Measurements from ENCODE around the gene MAGI2.

Gene MAGI2

GRCh38 chr7:79334334-79334733 is 119.1 kb downstream of the MAGI2 start:
- Mint-ChIP-seq H3K27me3 (ENCODE audit: low read depth) (no peaks in the 10 kb centered on the region), H3K4me1 (ENCODE audit: low read depth) (no peaks in the 10 kb centered on the region), H3K4me3 (no peak overlapping the region), H3K36me3 (ENCODE audit: low read depth) (no peaks in the 10 kb centered on the region), H3K9me3 (no peaks in the 10 kb centered on the region), H3K27ac (no peak overlapping the region)
- no peak for DNase-seq (ENCODE audit: low spot score)

- Mint-ChIP-seq H3K4me1 (ENCODE audit: low read depth) (no peaks in the 10 kb centered on the region), H3K4me3 (no peak overlapping the region), H3K9me3 (no peaks in the 10 kb centered on the region), H3K27me3 (ENCODE audit: low read depth) (no peaks in the 10 kb centered on the region), H3K27ac (no peak overlapping the region), H3K36me3 (ENCODE audit: low read depth) (no peaks in the 10 kb centered on the region)
- no peak for DNase-seq (ENCODE audit: low spot score)
Observed at GRCh38 chr7:79332091-79332490, 121.4 kb downstream of the MAGI2 start.

- Mint-ChIP-seq H3K4me3 (no peak overlapping the region), H3K27ac (no peak overlapping the region), H3K27me3 (ENCODE audit: low read depth) (no peaks in the 10 kb centered on the region), H3K36me3 (ENCODE audit: low read depth) (no peaks in the 10 kb centered on the region), H3K9me3 (no peaks in the 10 kb centered on the region), H3K4me1 (ENCODE audit: low read depth) (no peaks in the 10 kb centered on the region)
- no peak for DNase-seq (ENCODE audit: low spot score)
Observed at GRCh38 chr7:79329464-79329863, 124.0 kb downstream of the MAGI2 start.

GRCh38 chr7:79320741-79321473 is 132.6 kb downstream of the MAGI2 start:
- Mint-ChIP-seq H3K36me3 (ENCODE audit: low read depth) (no peaks in the 10 kb centered on the region), H3K4me1 (ENCODE audit: low read depth) (no peaks in the 10 kb centered on the region), H3K9me3 (no peaks in the 10 kb centered on the region), H3K4me3 (no peak overlapping the region), H3K27me3 (ENCODE audit: low read depth) (no peaks in the 10 kb centered on the region), H3K27ac (no peak overlapping the region)
- no peak for DNase-seq (ENCODE audit: low spot score)

- Mint-ChIP-seq H3K4me3 (no peak overlapping the region), H3K27me3 (ENCODE audit: low read depth) (no peaks in the 10 kb centered on the region), H3K36me3 (ENCODE audit: low read depth) (no peaks in the 10 kb centered on the region), H3K4me1 (ENCODE audit: low read depth) (no peaks in the 10 kb centered on the region), H3K27ac (no peak overlapping the region), H3K9me3 (no peaks in the 10 kb centered on the region)
- no peak for DNase-seq (ENCODE audit: low spot score)
Observed at GRCh38 chr7:79319369-79319768, 134.1 kb downstream of the MAGI2 start.

- Mint-ChIP-seq H3K4me1 (ENCODE audit: low read depth) (no peaks in the 10 kb centered on the region), H3K36me3 (ENCODE audit: low read depth) (no peaks in the 10 kb centered on the region), H3K9me3 (no peaks in the 10 kb centered on the region), H3K27me3 (ENCODE audit: low read depth) (no peaks in the 10 kb centered on the region), H3K27ac (no peak overlapping the region), H3K4me3 (no peak overlapping the region)
- no peak for DNase-seq (ENCODE audit: low spot score)
Observed at GRCh38 chr7:79317728-79318127, 135.7 kb downstream of the MAGI2 start.

GRCh38 chr7:79312022-79312421 is 141.4 kb downstream of the MAGI2 start:
- no peaks in the 10 kb centered on the region for H3K27me3 Mint-ChIP-seq (ENCODE audit: low read depth)
- H3K4me1 Mint-ChIP-seq (ENCODE audit: low read depth): no peaks in the 10 kb centered on the region
- no peak overlapping the region for H3K4me3 Mint-ChIP-seq
- no peak overlapping the region for H3K27ac Mint-ChIP-seq
- no peak for DNase-seq (ENCODE audit: low spot score)
- H3K9me3 Mint-ChIP-seq: no peaks in the 10 kb centered on the region
- no peaks in the 10 kb centered on the region for H3K36me3 Mint-ChIP-seq (ENCODE audit: low read depth)

- no peaks in the 10 kb centered on the region for H3K9me3 Mint-ChIP-seq
- no peak overlapping the region for H3K4me3 Mint-ChIP-seq
- no peaks in the 10 kb centered on the region for H3K27me3 Mint-ChIP-seq (ENCODE audit: low read depth)
- H3K36me3 Mint-ChIP-seq (ENCODE audit: low read depth): no peaks in the 10 kb centered on the region
- no peaks in the 10 kb centered on the region for H3K4me1 Mint-ChIP-seq (ENCODE audit: low read depth)
- DNase-seq (ENCODE audit: low spot score): no peak
- no peak overlapping the region for H3K27ac Mint-ChIP-seq
Observed at GRCh38 chr7:79308192-79308591, 145.3 kb downstream of the MAGI2 start.

- no peak overlapping the region for H3K27ac Mint-ChIP-seq
- no peaks in the 10 kb centered on the region for H3K4me1 Mint-ChIP-seq (ENCODE audit: low read depth)
- no peaks in the 10 kb centered on the region for H3K9me3 Mint-ChIP-seq
- no peaks in the 10 kb centered on the region for H3K27me3 Mint-ChIP-seq (ENCODE audit: low read depth)
- H3K36me3 Mint-ChIP-seq (ENCODE audit: low read depth): no peaks in the 10 kb centered on the region
- no peak for DNase-seq (ENCODE audit: low spot score)
- no peak overlapping the region for H3K4me3 Mint-ChIP-seq
Observed at GRCh38 chr7:79307376-79307775, 146.1 kb downstream of the MAGI2 start.

GRCh38 chr7:79304711-79305110 is 148.8 kb downstream of the MAGI2 start:
- H3K9me3 Mint-ChIP-seq: no peaks in the 10 kb centered on the region
- no peaks in the 10 kb centered on the region for H3K4me1 Mint-ChIP-seq (ENCODE audit: low read depth)
- no peaks in the 10 kb centered on the region for H3K36me3 Mint-ChIP-seq (ENCODE audit: low read depth)
- DNase-seq (ENCODE audit: low spot score): no peak
- H3K27ac Mint-ChIP-seq: no peak overlapping the region
- H3K27me3 Mint-ChIP-seq (ENCODE audit: low read depth): no peaks in the 10 kb centered on the region
- no peak overlapping the region for H3K4me3 Mint-ChIP-seq

- Mint-ChIP-seq H3K27me3 (ENCODE audit: low read depth) (no peaks in the 10 kb centered on the region), H3K4me3 (no peak overlapping the region), H3K4me1 (ENCODE audit: low read depth) (no peaks in the 10 kb centered on the region), H3K27ac (no peak overlapping the region), H3K9me3 (no peaks in the 10 kb centered on the region), H3K36me3 (ENCODE audit: low read depth) (no peaks in the 10 kb centered on the region)
- no peak for DNase-seq (ENCODE audit: low spot score)
Observed at GRCh38 chr7:79302293-79302692, 151.2 kb downstream of the MAGI2 start.

- Mint-ChIP-seq H3K36me3 (ENCODE audit: low read depth) (no peaks in the 10 kb centered on the region), H3K4me1 (ENCODE audit: low read depth) (no peaks in the 10 kb centered on the region), H3K27me3 (ENCODE audit: low read depth) (no peaks in the 10 kb centered on the region), H3K4me3 (no peak overlapping the region), H3K27ac (no peak overlapping the region), H3K9me3 (no peaks in the 10 kb centered on the region)
- no peak for DNase-seq (ENCODE audit: low spot score)
Observed at GRCh38 chr7:79301419-79301818, 152.0 kb downstream of the MAGI2 start.

- no peak for DNase-seq (ENCODE audit: low spot score)
- Mint-ChIP-seq H3K9me3 (no peaks in the 10 kb centered on the region), H3K27ac (no peak overlapping the region), H3K4me1 (ENCODE audit: low read depth) (no peaks in the 10 kb centered on the region), H3K4me3 (no peak overlapping the region), H3K27me3 (ENCODE audit: low read depth) (no peaks in the 10 kb centered on the region), H3K36me3 (ENCODE audit: low read depth) (no peaks in the 10 kb centered on the region)
Observed at GRCh38 chr7:79300573-79300972, 152.9 kb downstream of the MAGI2 start.

- H3K4me1 Mint-ChIP-seq (ENCODE audit: low read depth): no peaks in the 10 kb centered on the region
- H3K4me3 Mint-ChIP-seq: no peak overlapping the region
- no peaks in the 10 kb centered on the region for H3K36me3 Mint-ChIP-seq (ENCODE audit: low read depth)
- H3K27me3 Mint-ChIP-seq (ENCODE audit: low read depth): no peaks in the 10 kb centered on the region
- no peak for DNase-seq (ENCODE audit: low spot score)
- no peak overlapping the region for H3K27ac Mint-ChIP-seq
- no peaks in the 10 kb centered on the region for H3K9me3 Mint-ChIP-seq
Observed at GRCh38 chr7:79298145-79298760, 155.2 kb downstream of the MAGI2 start.
